ENCODE data around the gene MRPL51. TPM values are rescaled to one million over a fixed set of nuclear protein-coding genes. Genes with fewer than 3 reads are reported as not detected.
"Not testable (repeated sequence)": the region's sequence is repeated elsewhere in the genome, so short reads cannot be mapped to it uniquely, and the experiment has no call there.

The MRPL51 gene
- total and polyA plus RNA-seq, 2 donors from 2014 or later, result 132 to 268 TPM

DNA sequence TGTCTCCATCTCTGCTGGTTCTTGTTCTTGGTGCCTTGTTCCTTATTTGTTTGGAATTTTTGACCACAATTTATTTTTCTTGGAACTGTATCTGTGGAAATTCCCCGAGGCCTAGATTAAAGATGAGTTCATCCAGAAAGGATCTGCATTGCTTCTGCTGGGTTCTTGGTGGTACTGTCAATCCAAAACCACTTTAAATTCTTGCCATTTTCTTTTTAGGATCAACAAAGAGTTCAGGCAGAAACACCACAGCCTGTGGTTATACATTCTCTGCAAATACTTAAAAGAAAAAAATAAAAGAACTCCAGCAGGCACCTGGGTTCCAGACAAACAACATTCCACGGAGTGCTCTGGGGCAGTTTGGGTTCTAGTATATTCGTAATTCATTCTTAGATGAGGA, 16.6 kb downstream of the MRPL51 start:
- FAIRE-seq (no peak), DNase-seq (no peak)
- H3K9ac ChIP-seq (ENCODE audit: low read length in 3 of 3), result no peak overlapping the region
- H3K27me3 ChIP-seq (ENCODE audit: control insufficient read depth, insufficient read depth, low read length), result no peaks in the 10 kb centered on the region
- H3K9me3 ChIP-seq (ENCODE audit: control insufficient read depth in 2 of 3, insufficient read depth in 1 of 3, low read length in 3 of 3), result no peaks in the 10 kb centered on the region
- H3K4me1 ChIP-seq (ENCODE audit: control insufficient read depth in 2 of 3, insufficient read depth in 2 of 3, low read depth in 1 of 3, low read length in 3 of 3), result no peaks in the 10 kb centered on the region
- no peaks in the 10 kb centered on the region for H3K36me3 ChIP-seq (ENCODE audit: control insufficient read depth in 2 of 3, insufficient read depth in 3 of 3, low read length in 3 of 3)
- no peak overlapping the region for H3K27ac ChIP-seq (ENCODE audit: low read depth in 2 of 2, low read length in 2 of 2)
- no peak overlapping the region for H3K4me3 ChIP-seq (ENCODE audit: low read length in 3 of 3)
- no peak for TF ChIP-seq CTCF (IDR thresholded peaks at IDR 0.05; ENCODE audit: borderline replicate concordance, extremely low read depth, insufficient read depth)
- intact Hi-C loops (cut with DNase I), result no loop called here

GRCh38 chr12:6475233-6475975, 17.7 kb downstream of the MRPL51 start:
- H3K36me3 ChIP-seq (ENCODE audit: control insufficient read depth in 2 of 3, insufficient read depth in 3 of 3, low read length in 3 of 3); H3K27me3 ChIP-seq (ENCODE audit: control insufficient read depth, insufficient read depth, low read length); H3K9ac ChIP-seq (ENCODE audit: low read length in 3 of 3); H3K27ac ChIP-seq (ENCODE audit: low read depth in 2 of 2, low read length in 2 of 2); intact Hi-C loops (cut with DNase I); DNase-seq; H3K4me1 ChIP-seq (ENCODE audit: control insufficient read depth in 2 of 3, insufficient read depth in 2 of 3, low read depth in 1 of 3, low read length in 3 of 3); H3K9me3 ChIP-seq (ENCODE audit: control insufficient read depth in 2 of 3, insufficient read depth in 1 of 3, low read length in 3 of 3); H3K4me3 ChIP-seq (ENCODE audit: low read length in 3 of 3); FAIRE-seq: not testable (repeated sequence)

GRCh38 chr12:6472491-6472890, 20.6 kb downstream of the MRPL51 start:
- DNase-seq (no peak), FAIRE-seq (no peak)
- no peak overlapping the region for H3K27ac ChIP-seq (ENCODE audit: low read depth in 2 of 2, low read length in 2 of 2)
- no peaks in the 10 kb centered on the region for H3K27me3 ChIP-seq (ENCODE audit: control insufficient read depth, insufficient read depth, low read length)
- intact Hi-C loops (cut with DNase I), result no loop called here
- no peaks in the 10 kb centered on the region for H3K9me3 ChIP-seq (ENCODE audit: control insufficient read depth in 2 of 3, insufficient read depth in 1 of 3, low read length in 3 of 3)
- no peak for TF ChIP-seq CTCF (IDR thresholded peaks at IDR 0.05; ENCODE audit: borderline replicate concordance, extremely low read depth, insufficient read depth)
- peaks cover 3 to 12% (median 4%) of the 10 kb centered on the region in 3 donors for H3K4me1 ChIP-seq (ENCODE audit: control insufficient read depth in 2 of 3, insufficient read depth in 2 of 3, low read depth in 1 of 3, low read length in 3 of 3)
- no peaks in the 10 kb centered on the region for H3K36me3 ChIP-seq (ENCODE audit: control insufficient read depth in 2 of 3, insufficient read depth in 3 of 3, low read length in 3 of 3)
- H3K9ac ChIP-seq (ENCODE audit: low read length in 3 of 3), result no peak overlapping the region
- no peak overlapping the region for H3K4me3 ChIP-seq (ENCODE audit: low read length in 3 of 3)

GRCh38 chr12:6471989-6472360, 21.1 kb downstream of the MRPL51 start:
- no peaks in the 10 kb centered on the region for H3K9me3 ChIP-seq (ENCODE audit: control insufficient read depth in 2 of 3, insufficient read depth in 1 of 3, low read length in 3 of 3)
- H3K4me3 ChIP-seq (ENCODE audit: low read length in 3 of 3), result no peak overlapping the region
- intact Hi-C loops (cut with DNase I), result no loop called here
- DNase-seq (no peak), FAIRE-seq (no peak)
- H3K27ac ChIP-seq (ENCODE audit: low read depth in 2 of 2, low read length in 2 of 2), result no peak overlapping the region
- no peaks in the 10 kb centered on the region for H3K27me3 ChIP-seq (ENCODE audit: control insufficient read depth, insufficient read depth, low read length)
- no peak overlapping the region for H3K9ac ChIP-seq (ENCODE audit: low read length in 3 of 3)
- H3K36me3 ChIP-seq (ENCODE audit: control insufficient read depth in 2 of 3, insufficient read depth in 3 of 3, low read length in 3 of 3), result no peaks in the 10 kb centered on the region
- peaks cover 3 to 12% (median 4%) of the 10 kb centered on the region in 3 donors for H3K4me1 ChIP-seq (ENCODE audit: control insufficient read depth in 2 of 3, insufficient read depth in 2 of 3, low read depth in 1 of 3, low read length in 3 of 3)
- TF ChIP-seq CTCF (IDR thresholded peaks at IDR 0.05; ENCODE audit: borderline replicate concordance, extremely low read depth, insufficient read depth), result no peak
